GM21529 (cell line): ENCODE results near the gene CDYL.

ENCODE experiments used
- ATAC-seq: cut with Tn5 transposase; IDR thresholded peaks from one replicate; pipeline ENCODE4 v1.9.1; 2021; ENCODE audit not compliant: unreplicated experiment

Gene CDYL, protein sequence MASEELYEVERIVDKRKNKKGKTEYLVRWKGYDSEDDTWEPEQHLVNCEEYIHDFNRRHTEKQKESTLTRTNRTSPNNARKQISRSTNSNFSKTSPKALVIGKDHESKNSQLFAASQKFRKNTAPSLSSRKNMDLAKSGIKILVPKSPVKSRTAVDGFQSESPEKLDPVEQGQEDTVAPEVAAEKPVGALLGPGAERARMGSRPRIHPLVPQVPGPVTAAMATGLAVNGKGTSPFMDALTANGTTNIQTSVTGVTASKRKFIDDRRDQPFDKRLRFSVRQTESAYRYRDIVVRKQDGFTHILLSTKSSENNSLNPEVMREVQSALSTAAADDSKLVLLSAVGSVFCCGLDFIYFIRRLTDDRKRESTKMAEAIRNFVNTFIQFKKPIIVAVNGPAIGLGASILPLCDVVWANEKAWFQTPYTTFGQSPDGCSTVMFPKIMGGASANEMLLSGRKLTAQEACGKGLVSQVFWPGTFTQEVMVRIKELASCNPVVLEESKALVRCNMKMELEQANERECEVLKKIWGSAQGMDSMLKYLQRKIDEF

DNA sequence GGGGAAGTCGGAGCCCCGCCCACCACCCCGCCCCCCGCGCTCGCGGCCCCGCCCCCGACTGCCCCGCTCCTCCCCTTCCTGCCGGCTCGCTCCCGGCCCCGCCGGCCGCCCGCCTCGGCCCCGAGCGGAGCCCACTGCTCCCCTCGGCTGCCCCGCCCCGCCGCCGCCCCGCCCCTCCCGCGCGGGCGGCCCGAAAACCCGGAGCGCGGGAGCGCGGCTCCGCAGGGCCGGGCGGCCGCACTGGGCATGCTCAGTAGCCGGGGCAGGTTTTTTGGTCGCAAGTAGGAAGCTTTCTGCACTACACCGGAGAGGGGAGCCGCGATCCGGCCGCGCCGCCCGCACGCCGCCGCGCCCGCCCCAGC, at the start of gene CDYL:
Gene CDYL, plus strand, starts transcription at position 274 of the 362 bp plus-strand sequence. CDS start 380 bp downstream, outside the sequence.
- ATAC-seq, result peak; percentile 62

GRCh38 chr6:4726645-4727044, 49.6 kb upstream of the CDYL start:
- no peak for ATAC-seq

- no peak for ATAC-seq
Observed at GRCh38 chr6:4727217-4727616, 49.0 kb upstream of the CDYL start.

GRCh38 chr6:4727671-4728435, 48.4 kb upstream of the CDYL start:
- peak; percentile 51 for ATAC-seq

DNA sequence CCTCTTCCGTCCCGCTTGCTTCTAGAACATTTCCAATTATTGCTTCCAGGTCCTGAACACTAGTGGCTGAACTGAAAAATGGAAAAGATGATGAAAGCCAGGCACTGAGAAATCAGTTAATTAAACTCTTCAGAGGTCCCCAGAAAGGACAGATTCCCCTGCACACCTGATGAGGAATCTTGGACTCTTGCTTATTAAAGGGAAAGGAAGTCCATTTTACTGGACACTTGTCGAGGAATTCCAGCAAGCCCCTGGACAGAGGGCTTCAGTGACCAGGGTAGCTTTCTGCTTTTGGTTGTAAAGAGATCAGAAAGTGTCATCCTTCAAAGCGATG, 47.8 kb upstream of the CDYL start:
- no peak for ATAC-seq

GRCh38 chr6:4728926-4729325, 47.3 kb upstream of the CDYL start:
- ATAC-seq, result no peak

GRCh38 chr6:4731996-4732395, 44.2 kb upstream of the CDYL start:
- ATAC-seq, result no peak

GRCh38 chr6:4732691-4733315, 43.4 kb upstream of the CDYL start:
- ATAC-seq, result no peak

GRCh38 chr6:4736371-4736873, 39.8 kb upstream of the CDYL start:
- no peak for ATAC-seq

- ATAC-seq, result no peak
Observed at GRCh38 chr6:4740032-4740431, 36.2 kb upstream of the CDYL start.

DNA sequence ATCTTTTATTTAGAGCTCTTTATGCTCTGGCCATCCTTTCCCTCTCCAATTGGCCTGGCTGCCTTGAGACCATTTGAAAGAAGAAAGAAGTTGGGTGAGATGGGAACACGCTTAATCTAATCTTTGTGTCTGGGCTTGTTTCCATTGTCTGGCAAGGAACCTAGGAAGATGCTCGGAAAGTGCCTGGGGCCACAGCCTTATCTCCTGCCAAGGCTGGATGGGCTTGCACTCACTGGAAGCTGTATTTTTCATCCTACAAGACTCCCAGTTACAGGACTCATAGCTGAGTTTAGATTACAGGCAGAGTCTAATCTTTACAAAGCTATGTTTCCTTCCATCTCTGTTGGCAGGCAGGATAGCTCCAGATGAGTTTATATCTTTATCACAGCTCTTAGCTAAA, 33.1 kb upstream of the CDYL start:
- ATAC-seq, result no peak

GRCh38 chr6:4743926-4744325, 32.3 kb upstream of the CDYL start:
- ATAC-seq, result no peak

- ATAC-seq, result no peak
Observed at GRCh38 chr6:4747588-4747987, 28.6 kb upstream of the CDYL start.

GRCh38 chr6:4751823-4752464, 24.3 kb upstream of the CDYL start:
- ATAC-seq, result no peak

- no peak for ATAC-seq
Observed at GRCh38 chr6:4756247-4756646, 20.0 kb upstream of the CDYL start.

GRCh38 chr6:4759997-4760396, 16.2 kb upstream of the CDYL start:
- ATAC-seq, result no peak

DNA sequence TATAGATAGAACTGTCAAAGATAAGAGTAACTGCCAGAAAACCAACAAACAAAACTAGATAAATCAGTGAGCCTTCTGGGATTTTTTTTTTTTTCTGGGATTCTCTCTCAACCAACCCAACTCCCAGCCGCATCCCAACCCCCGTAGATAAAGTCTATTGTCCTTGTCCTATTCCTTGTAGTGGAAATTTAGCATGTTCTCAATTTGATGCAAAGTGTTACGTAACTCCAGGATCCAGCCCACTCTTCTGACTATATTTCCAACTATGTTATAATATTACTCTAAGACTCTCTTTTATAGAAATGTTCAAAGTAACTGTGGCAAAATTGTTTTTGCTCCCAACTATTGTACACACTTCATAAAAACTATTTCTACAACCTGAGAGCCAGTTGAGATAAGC, 15.4 kb upstream of the CDYL start:
- ATAC-seq, result no peak

DNA sequence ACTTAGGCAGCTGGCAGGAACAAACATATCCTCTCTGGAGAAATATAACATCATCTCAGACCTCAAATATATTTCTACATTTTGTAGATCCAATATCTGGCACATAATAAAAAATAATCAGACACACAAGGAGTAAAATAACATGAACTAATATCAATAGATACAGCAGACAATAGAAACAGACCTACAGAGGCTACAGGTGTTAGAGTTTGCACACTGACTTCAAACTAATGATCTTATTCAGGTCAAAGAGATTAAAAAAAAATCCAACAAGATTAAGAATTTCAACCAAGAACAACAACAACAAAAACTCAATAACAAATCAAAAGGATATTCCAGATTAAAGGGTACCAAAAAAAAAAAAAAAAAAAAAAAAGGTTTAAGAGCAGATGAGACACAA, 13.9 kb upstream of the CDYL start:
- ATAC-seq, result no peak

DNA sequence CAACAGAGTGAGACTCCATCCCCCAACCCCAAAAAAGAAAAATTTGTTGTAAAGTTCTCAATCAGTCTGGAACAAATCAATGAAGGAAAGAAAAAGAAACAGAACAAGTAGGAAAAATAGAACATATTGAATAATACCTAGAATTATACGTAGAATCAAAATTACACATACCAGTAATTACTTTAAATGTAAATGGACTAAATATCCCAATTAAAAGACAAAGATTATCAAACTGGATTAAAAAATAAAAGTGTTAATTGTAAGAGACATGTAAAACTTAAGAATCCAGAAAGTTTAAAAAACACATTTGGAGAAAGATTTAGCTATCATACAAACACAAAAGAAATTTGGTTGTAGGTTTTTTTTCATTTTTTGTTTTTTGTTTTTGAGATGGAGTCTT, 12.3 kb upstream of the CDYL start:
- no peak for ATAC-seq

GRCh38 chr6:4768815-4769214, 7.4 kb upstream of the CDYL start:
- no peak for ATAC-seq

DNA sequence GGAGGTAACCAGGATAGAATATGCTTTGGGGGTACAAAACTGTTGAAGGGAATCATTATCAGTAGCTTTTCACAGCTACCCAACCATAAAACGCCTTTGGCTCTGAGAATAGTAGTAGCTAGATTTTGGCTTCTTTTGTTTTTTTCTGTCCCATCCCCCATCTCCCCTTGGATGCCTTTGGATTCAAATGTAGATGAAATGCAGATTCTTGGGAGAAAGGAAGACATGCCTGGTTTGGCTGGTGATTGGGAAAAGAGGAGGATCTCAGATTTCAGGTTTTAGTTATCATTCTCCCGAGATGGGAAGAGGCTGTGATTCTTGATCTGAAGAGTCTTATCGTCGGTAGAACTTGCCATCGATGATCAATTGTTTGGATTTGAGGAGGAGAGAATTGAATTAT, 3.5 kb upstream of the CDYL start:
- no peak for ATAC-seq
